Keratinocyte (primary cell): ENCODE measurements around the gene IGFBP1. TPM values are rescaled to one million over a fixed set of nuclear protein-coding genes. Genes with fewer than 3 reads are reported as not detected.

Experiments used
- DNase-seq: peaks from one replicate; pipeline ENCODE4 v3.0.0-alpha.2; 2011; ENCODE audit warnings: low read depth, missing footprints, low spot score
- FAIRE-seq: peaks from 2 replicates; lab custom pipeline; 2011; peaks lifted over from hg19 to GRCh38; lab: Jason Lieb, UNC
- H2AFZ ChIP-seq: 2 replicates; pipeline ENCODE4 v1.6.0; 2012; ENCODE audit warnings: low read length, control low read depth, inconsistent platforms; ENCODE audit not compliant: control insufficient read depth
- H3K27ac ChIP-seq: 2 replicates; pipeline ENCODE4 v1.5.1; 2011; ENCODE audit warnings: low read length; ENCODE audit not compliant: control insufficient read depth, insufficient read depth
- H3K27me3 ChIP-seq: 3 replicates; pipeline ENCODE4 v1.6.0; 2011; ENCODE audit warnings: low read length; ENCODE audit not compliant: control insufficient read depth, insufficient read depth; ENCODE audit errors: extremely low read depth
- H3K36me3 ChIP-seq, 2 experiments: 2 replicates in 1 of 2; 3 replicates in 1 of 2; pipeline ENCODE4 v1.5.1; 2011; ENCODE audit warnings: low read length in 2 of 2, mild to moderate bottlenecking in 1 of 2; ENCODE audit not compliant: control insufficient read depth in 2 of 2, insufficient read depth in 2 of 2; ENCODE audit errors: extremely low read depth in 1 of 2
- H3K4me1 ChIP-seq: 3 replicates; pipeline ENCODE4 v1.5.1; 2011; ENCODE audit warnings: low read length; ENCODE audit not compliant: control insufficient read depth, insufficient read depth; ENCODE audit errors: extremely low read depth
- H3K4me2 ChIP-seq: 3 replicates; pipeline ENCODE4 v1.6.0; 2011; ENCODE audit warnings: low read depth, low read length; ENCODE audit not compliant: control insufficient read depth, insufficient read depth; ENCODE audit errors: extremely low read depth
- H3K4me3 ChIP-seq, 3 experiments: fragments of 200-600 bp in 1 of 3; sonication (generic) in 1 of 3; 2 replicates in 2 of 3; 3 replicates in 1 of 3; pipeline ENCODE4 v1.5.1; 2011 to 2016; ENCODE audit warnings: low read length in 3 of 3, mild to moderate bottlenecking in 3 of 3, control low read depth in 2 of 3, inconsistent platforms in 1 of 3, low read depth in 1 of 3, mixed read lengths in 1 of 3, mixed run types in 1 of 3, moderate library complexity in 1 of 3; ENCODE audit not compliant: control insufficient read depth in 2 of 3, insufficient read depth in 2 of 3; ENCODE audit errors: extremely low read depth in 1 of 3
- H3K79me2 ChIP-seq: 2 replicates; pipeline ENCODE4 v1.6.0; 2012; ENCODE audit warnings: low read length; ENCODE audit not compliant: control insufficient read depth, insufficient read depth
- H3K9ac ChIP-seq: 3 replicates; pipeline ENCODE4 v1.6.0; 2011; ENCODE audit warnings: low read length; ENCODE audit not compliant: control insufficient read depth, insufficient read depth; ENCODE audit errors: extremely low read depth
- H3K9me1 ChIP-seq: 3 replicates; pipeline ENCODE4 v1.6.0; 2011; ENCODE audit warnings: low read length; ENCODE audit not compliant: control insufficient read depth, insufficient read depth; ENCODE audit errors: extremely low read depth
- H3K9me3 ChIP-seq: 2 replicates; pipeline ENCODE4 v1.5.1; 2012; ENCODE audit warnings: low read depth, low read length; ENCODE audit not compliant: control insufficient read depth
- H4K20me1 ChIP-seq: 3 replicates; pipeline ENCODE4 v1.6.0; 2011; ENCODE audit warnings: low read length; ENCODE audit not compliant: control insufficient read depth, insufficient read depth; ENCODE audit errors: extremely low read depth
- CTCF ChIP-seq, 3 experiments: IDR thresholded peaks in 1 of 3; conservative IDR thresholded peaks in 1 of 3; optimal IDR thresholded peaks in 1 of 3; 2 replicates in 2 of 3; 3 replicates in 1 of 3; pipeline versions ENCODE3 to v1.5.1; 2011; ENCODE audit warnings: low read length in 3 of 3, mild to moderate bottlenecking in 3 of 3, moderate library complexity in 2 of 3, control low read depth in 1 of 3, inconsistent platforms in 1 of 3; ENCODE audit not compliant: insufficient read depth in 2 of 3; ENCODE audit errors: extremely low read depth in 1 of 3
- EZH2 ChIP-seq: IDR thresholded peaks from one replicate; pipeline ENCODE4 v1.6.1; 2012; ENCODE audit warnings: inconsistent platforms, mild to moderate bottlenecking, low read length, moderate library complexity
- dilution Hi-C: fragments of 300-500 bp; cut with MboI; formaldehyde crosslinking; loops from one replicate; pipeline ENCODE4 v1.7.0; 2020; ENCODE audit warnings: low sequenced_read_pairs; ENCODE audit not compliant: extremely low pct_ligation_motif_present
- polyA plus RNA-seq, 5 experiments: library from polyadenylated mRNA; depleted of rRNA in 3 of 5; stranded (reverse) in 3 of 5; stranded (forward) in 1 of 5; unstranded in 1 of 5; fragments of >200 nt; gene quantifications; 1 replicate in 1 of 5; 2 replicates in 3 of 5; 3 replicates in 1 of 5; pipeline versions ENCODE4 v1.2.1 to v1.2.3, GENCODE V29; 2011 to 2012; ENCODE audit warnings: missing spikeins in 2 of 5, low read depth in 1 of 5, low replicate concordance in 1 of 5

Gene IGFBP1
- polyA plus RNA-seq, 1 donor (not counting 4 experiments of a cell fraction or from before 2014, with no cell fraction given): not detected

- Histone ChIP-seq H3K79me2 (no peaks in the 10 kb centered on the region), H3K27ac (no peak overlapping the region), H3K27me3 (peaks cover 13% of the 10 kb centered on the region), H3K4me1 (no peaks in the 10 kb centered on the region), H3K9me3 (no peaks in the 10 kb centered on the region), H3K4me2 (no peak overlapping the region), H4K20me1 (no peaks in the 10 kb centered on the region), H3K36me3 (no peaks in the 10 kb centered on the region), H3K9me1 (no peaks in the 10 kb centered on the region), H2AFZ (no peak overlapping the region), H3K9ac (no peak overlapping the region), H3K4me3 (no peak overlapping the region)
- FAIRE-seq (no peak), DNase-seq (no peak)
- dilution Hi-C loops: no loop called here
- TF ChIP-seq EZH2 (no peak), CTCF (optimal IDR thresholded peaks at IDR 0.05 in 1 of 3, IDR thresholded peaks at IDR 0.05 in 1 of 3, conservative IDR thresholded peaks at IDR 0.05 in 1 of 3; ENCODE audit: extremely low read depth in 1 of 3, insufficient read depth in 2 of 3, low read length in 3 of 3) (no peak)
Observed at GRCh38 chr7:45867471-45867870, 20.8 kb upstream of the IGFBP1 start.

GRCh38 chr7:45869426-45869825 lies 18.9 kb upstream of the IGFBP1 start:
- FAIRE-seq (no peak), DNase-seq (no peak)
- Histone ChIP-seq H3K36me3 (no peaks in the 10 kb centered on the region), H3K4me3 (no peak overlapping the region), H3K9me3 (no peaks in the 10 kb centered on the region), H3K4me1 (peaks cover 9% of the 10 kb centered on the region), H3K4me2 (no peak overlapping the region), H3K9me1 (no peaks in the 10 kb centered on the region), H3K9ac (no peak overlapping the region), H3K27ac (no peak overlapping the region), H3K27me3 (peaks cover 13% of the 10 kb centered on the region), H4K20me1 (no peaks in the 10 kb centered on the region), H2AFZ (no peak overlapping the region), H3K79me2 (no peaks in the 10 kb centered on the region)
- TF ChIP-seq EZH2 (no peak), CTCF (optimal IDR thresholded peaks at IDR 0.05 in 1 of 3, IDR thresholded peaks at IDR 0.05 in 1 of 3, conservative IDR thresholded peaks at IDR 0.05 in 1 of 3; ENCODE audit: extremely low read depth in 1 of 3, insufficient read depth in 2 of 3, low read length in 3 of 3) (no peak)
- dilution Hi-C loops: no loop called here
